Lung (tissue), 12 donors: ENCODE measurements around the gene SNTA1. TPM values are rescaled to one million over a fixed set of nuclear protein-coding genes. Genes with fewer than 3 reads are reported as not detected.

Experiments
- ATAC-seq: fragments of 200-7000 bp; cut with Tn5 transposase; one replicate; pipeline ENCODE4 v1.9.1; 2020; ENCODE audit warnings: moderate number of reproducible peaks; ENCODE audit not compliant: insufficient read depth, low FRiP score
- DNase-seq, 3 donors: peaks; one replicate each; pipeline ENCODE4 v3.0.0-alpha.2; 2013 to 2017
- H3K27ac ChIP-seq, 2 donors: one replicate each; pipeline ENCODE4 v1.5.1; 2013; ENCODE audit warnings: mild to moderate bottlenecking in 2 of 2, moderate library complexity in 2 of 2, control low read depth in 1 of 2, inconsistent platforms in 1 of 2, low read depth in 1 of 2, low read length in 1 of 2
- H3K27me3 ChIP-seq, 3 donors: one replicate each; pipeline ENCODE4 v1.5.1; 2013; ENCODE audit warnings: low read length in 2 of 3; ENCODE audit not compliant: control insufficient read depth in 3 of 3, insufficient read depth in 3 of 3
- H3K36me3 ChIP-seq, 4 donors: one replicate each; pipeline ENCODE4 v1.5.1; 2013; ENCODE audit warnings: low read length in 4 of 4, mild to moderate bottlenecking in 1 of 4, moderate library complexity in 1 of 4; ENCODE audit not compliant: control insufficient read depth in 4 of 4, insufficient read depth in 4 of 4
- H3K4me1 ChIP-seq, 5 donors: one replicate each; pipeline ENCODE4 v1.5.1; 2013; ENCODE audit warnings: low read length in 5 of 5, mild to moderate bottlenecking in 2 of 5, moderate library complexity in 1 of 5; ENCODE audit not compliant: control insufficient read depth in 5 of 5, insufficient read depth in 5 of 5
- H3K4me3 ChIP-seq: one replicate; pipeline ENCODE4 v1.5.1; 2013; ENCODE audit warnings: mild to moderate bottlenecking, control low read depth, moderate library complexity
- H3K9ac ChIP-seq, 2 donors: one replicate each; pipeline ENCODE4 v1.5.1; 2013; ENCODE audit warnings: low read length in 2 of 2, control low read depth in 1 of 2; ENCODE audit not compliant: insufficient read depth in 1 of 2
- H3K9me3 ChIP-seq, 4 donors: one replicate each; pipeline ENCODE4 v1.5.1; 2013; ENCODE audit warnings: low read length in 3 of 4, mild to moderate bottlenecking in 1 of 4, moderate library complexity in 1 of 4; ENCODE audit not compliant: control insufficient read depth in 4 of 4, insufficient read depth in 3 of 4
- CTCF ChIP-seq: IDR thresholded peaks from 2 replicates; pipeline ENCODE4 v1.5.1; 2012; ENCODE audit warnings: mild to moderate bottlenecking; ENCODE audit errors: control extremely low read depth, extremely low read depth
- WGBS, 2 donors: extraction: QIAGEN DNeasy Blood & Tissue Kit; methylation state at CpG; one replicate each; pipeline ENCODE4 v1.1.7; 2013; 5-methylcytosine and 5-hydroxymethylcytosine counted together
- polyA plus RNA-seq, 2 donors: library from polyadenylated mRNA; stranded (reverse); fragments of 200-250 nt; gene quantifications; one replicate each; pipeline ENCODE4 v1.2.1, GENCODE V29; 2013
- total RNA-seq, 2 donors: library from RNA; depleted of rRNA in 1 of 2; stranded (reverse); fragments of >200 nt in 1 of 2; gene quantifications; one replicate each; pipeline ENCODE4 v1.2.1, GENCODE V29; 2014 to 2021
- donor health status: control.
- donor health status: control.
- donor health status: Bipolar disorder and iron deficiency.
- donor health status: healthy.
- donor health status: DM: yes; HTN: yes; CAD: no.

The SNTA1 gene
- total and polyA plus RNA-seq, 4 donors: 3.7 to 9.9 (median 6.8) TPM

- H3K27me3 ChIP-seq: no peaks in the 10 kb centered on the region
- H3K9me3 ChIP-seq: no peaks in the 10 kb centered on the region
- no peak for DNase-seq
- peak overlapping the region in 1 of 2 donors; percentile 89 for H3K27ac ChIP-seq
- 71 to 79% methylated on average over 7 of the region's 7 CpGs for WGBS, 2 donors
- no peak overlapping the region for H3K9ac ChIP-seq
- peaks cover 0 to 11% (median 0%) of the 10 kb centered on the region in 5 donors for H3K4me1 ChIP-seq
- H3K4me3 ChIP-seq: no peak overlapping the region
- H3K36me3 ChIP-seq: no peaks in the 10 kb centered on the region
- TF ChIP-seq CTCF: no peak
- peak; percentile 75 for ATAC-seq
Measured at GRCh38 chr20:33423141-33423834, 20.3 kb downstream of the SNTA1 start.

GRCh38 chr20:33419140-33419974 is 24.2 kb downstream of the SNTA1 start:
- Histone ChIP-seq H3K27ac (peak overlapping the region in 1 of 2 donors; percentile 94), H3K27me3 (no peaks in the 10 kb centered on the region), H3K4me1 (peaks cover 0 to 7% (median 0%) of the 10 kb centered on the region in 5 donors), H3K36me3 (peaks cover 0 to 2% (median 1%) of the 10 kb centered on the region in 4 donors), H3K9me3 (no peaks in the 10 kb centered on the region), H3K9ac (no peak overlapping the region), H3K4me3 (no peak overlapping the region)
- ATAC-seq (no peak), DNase-seq (no peak)
- WGBS, 2 donors: 54 to 55% methylated on average over 7 of the region's 7 CpGs
- TF ChIP-seq CTCF: no peak

- WGBS, 2 donors: 92 to 97% methylated on average over 3 of the region's 3 CpGs
- Histone ChIP-seq H3K9ac (no peak overlapping the region), H3K27me3 (no peaks in the 10 kb centered on the region), H3K27ac (peak overlapping the region in 1 of 2 donors; percentile 94), H3K36me3 (peaks cover 0 to 2% (median 1%) of the 10 kb centered on the region in 4 donors), H3K9me3 (no peaks in the 10 kb centered on the region), H3K4me3 (no peak overlapping the region), H3K4me1 (peaks cover 0 to 7% (median 0%) of the 10 kb centered on the region in 5 donors)
- TF ChIP-seq CTCF: no peak
- no peak for ATAC-seq
- no peak for DNase-seq
Measured at GRCh38 chr20:33418033-33418432, 25.5 kb downstream of the SNTA1 start.
